KMS-11 (cell line): ENCODE measurements around the gene ANKRD6.
"Not testable (repeated sequence)": the region's sequence is repeated elsewhere in the genome, so short reads cannot be mapped to it uniquely, and the experiment has no call there.

Experiments
- H2AFZ ChIP-seq: fragments of 200-600 bp; sonication (generic); 2 replicates; pipeline ENCODE4 v1.6.1; 2016; ENCODE audit warnings: antibody characterized with exemption, mixed run types, low read depth
- H3K27ac ChIP-seq: fragments of 200-600 bp; sonication (generic); 2 replicates; pipeline ENCODE4 v1.6.1; 2016; ENCODE audit warnings: mild to moderate bottlenecking, mixed run types
- H3K27me3 ChIP-seq: fragments of 200-600 bp; sonication (generic); 2 replicates; pipeline ENCODE4 v1.6.1; 2017; ENCODE audit warnings: mild to moderate bottlenecking, low read depth, mixed run types, moderate library complexity; ENCODE audit not compliant: insufficient read depth
- H3K36me3 ChIP-seq: fragments of 200-600 bp; sonication (generic); 2 replicates; pipeline ENCODE4 v1.6.1; 2017; ENCODE audit warnings: mild to moderate bottlenecking, mixed run types; ENCODE audit not compliant: insufficient read depth
- H3K4me1 ChIP-seq: fragments of 200-600 bp; sonication (generic); 2 replicates; pipeline ENCODE4 v1.6.1; 2016; ENCODE audit warnings: mild to moderate bottlenecking, low read depth, mixed run types; ENCODE audit not compliant: poor library complexity, severe bottlenecking
- H3K4me2 ChIP-seq: fragments of 200-600 bp; sonication (generic); 2 replicates; pipeline ENCODE4 v1.7.0; 2016; ENCODE audit warnings: mild to moderate bottlenecking, mixed run types
- H3K4me3 ChIP-seq: fragments of 200-600 bp; sonication (generic); IDR thresholded peaks from 2 replicates; pipeline ENCODE4 v1.6.1; 2017; ENCODE audit warnings: low read depth, low read length, mixed read lengths; ENCODE audit not compliant: insufficient read depth
- H3K79me2 ChIP-seq: fragments of 200-600 bp; sonication (generic); 2 replicates; pipeline ENCODE4 v1.6.1; 2016; ENCODE audit warnings: low read depth, mixed run types; ENCODE audit not compliant: insufficient read depth
- H3K9ac ChIP-seq: fragments of 200-600 bp; sonication (generic); 2 replicates; pipeline ENCODE4 v1.6.1; 2016; ENCODE audit warnings: mild to moderate bottlenecking, mixed run types
- H4K20me1 ChIP-seq: fragments of 200-600 bp; sonication (generic); 2 replicates; pipeline ENCODE4 v1.6.1; 2016; ENCODE audit warnings: mild to moderate bottlenecking, mixed run types; ENCODE audit not compliant: insufficient read depth
- CTCF ChIP-seq: fragments of 200-600 bp; sonication (generic); conservative IDR thresholded peaks from 2 replicates; pipeline ENCODE4 v1.6.1; 2017; ENCODE audit warnings: low read depth, mild to moderate bottlenecking, antibody characterized with exemption, low read length, moderate library complexity, mixed read lengths

ANKRD6 gene

GRCh38 chr6:89623749-89624148 is 190.8 kb downstream of the ANKRD6 start:
- Histone ChIP-seq H3K4me1 (no peaks in the 10 kb centered on the region), H3K9ac (no peak overlapping the region), H3K27ac (no peak overlapping the region), H3K4me2 (no peak overlapping the region), H2AFZ (no peak overlapping the region), H3K4me3 (no peak overlapping the region), H4K20me1 (no peaks in the 10 kb centered on the region), H3K27me3 (no peaks in the 10 kb centered on the region), H3K36me3 (no peaks in the 10 kb centered on the region), H3K79me2 (no peaks in the 10 kb centered on the region)
- TF ChIP-seq CTCF = no peak

- Histone ChIP-seq H3K36me3 (no peaks in the 10 kb centered on the region), H3K4me1 (no peaks in the 10 kb centered on the region), H3K27me3 (no peaks in the 10 kb centered on the region), H3K9ac (no peak overlapping the region), H2AFZ (no peak overlapping the region), H3K4me2 (no peak overlapping the region), H4K20me1 (no peaks in the 10 kb centered on the region), H3K27ac (no peak overlapping the region), H3K4me3 (no peak overlapping the region), H3K79me2 (no peaks in the 10 kb centered on the region)
- TF ChIP-seq CTCF = no peak
Observed at GRCh38 chr6:89630488-89630887, 197.5 kb downstream of the ANKRD6 start.

GRCh38 chr6:89636412-89636811 is 203.5 kb downstream of the ANKRD6 start:
- H2AFZ ChIP-seq, H3K4me1 ChIP-seq, H3K4me2 ChIP-seq, H3K27ac ChIP-seq, H3K36me3 ChIP-seq, H4K20me1 ChIP-seq, H3K9ac ChIP-seq, H3K4me3 ChIP-seq, H3K79me2 ChIP-seq, H3K27me3 ChIP-seq: not testable (repeated sequence)

GRCh38 chr6:89637960-89638319 is 205.0 kb downstream of the ANKRD6 start:
- Histone ChIP-seq H3K4me2 (peak overlapping the region; percentile 93), H3K4me1 (peaks cover 7% of the 10 kb centered on the region), H4K20me1 (no peaks in the 10 kb centered on the region), H3K27me3 (no peaks in the 10 kb centered on the region), H3K9ac (peak overlapping the region; percentile 55), H3K36me3 (no peaks in the 10 kb centered on the region), H3K4me3 (no peak overlapping the region), H2AFZ (peak overlapping the region; percentile 66), H3K79me2 (no peaks in the 10 kb centered on the region), H3K27ac (peak overlapping the region; percentile 72)
- TF ChIP-seq CTCF = no peak

GRCh38 chr6:89638320-89639195 is 205.6 kb downstream of the ANKRD6 start, which contains the start of gene LYRM2:
LYRM2 (minus strand) TSS chr6:89638747; CDS start chr6:89638716, 31 bp downstream.
- H3K9ac ChIP-seq = peak within 1 kb of the TSS; percentile 55
- no peaks in the 10 kb centered on the region for H3K36me3 ChIP-seq
- peak within 1 kb of the TSS; percentile 66 for H2AFZ ChIP-seq
- peaks cover 7% of the 10 kb centered on the region for H3K4me1 ChIP-seq
- no peak within 1 kb of the TSS for H3K4me3 ChIP-seq
- H3K27me3 ChIP-seq = no peaks in the 10 kb centered on the region
- peak within 1 kb of the TSS; percentile 93 for H3K4me2 ChIP-seq
- no peaks in the 10 kb centered on the region for H3K79me2 ChIP-seq
- H3K27ac ChIP-seq = peak within 1 kb of the TSS; percentile 72
- no peak for TF ChIP-seq CTCF
- no peaks in the 10 kb centered on the region for H4K20me1 ChIP-seq
